HG03565 (cell line): ENCODE measurements around the gene ABCG8.
A peak's percentile ranks its signal among the peaks of the same experiment; 100 is the strongest.

Experiments used
- ATAC-seq: cut with Tn5 transposase; IDR thresholded peaks from one replicate; pipeline ENCODE4 v1.9.1; 2021; ENCODE audit warnings: mild to moderate bottlenecking, moderate library complexity; ENCODE audit not compliant: unreplicated experiment

The ABCG8 gene

GRCh38 chr2:43855292-43855691, 16.5 kb downstream of the ABCG8 start:
- ATAC-seq, result no peak

- no peak for ATAC-seq
Observed at GRCh38 chr2:43872151-43872550, 33.4 kb downstream of the ABCG8 start.

- no peak for ATAC-seq
Observed at GRCh38 chr2:43874776-43875451, 36.1 kb downstream of the ABCG8 start.

- ATAC-seq, result peak; percentile 53
Observed at GRCh38 chr2:43877782-43878464, 39.2 kb downstream of the ABCG8 start.

GRCh38 chr2:43879261-43879660, 40.5 kb downstream of the ABCG8 start:
- no peak for ATAC-seq

GRCh38 chr2:43880471-43880870, 41.7 kb downstream of the ABCG8 start:
- ATAC-seq, result no peak

GRCh38 chr2:43880952-43881351, 42.2 kb downstream of the ABCG8 start:
- ATAC-seq, result no peak

- ATAC-seq, result no peak
Observed at GRCh38 chr2:43882312-43882711, 43.5 kb downstream of the ABCG8 start.

GRCh38 chr2:43884689-43885088, 45.9 kb downstream of the ABCG8 start:
- ATAC-seq, result no peak

- ATAC-seq, result no peak
Observed at GRCh38 chr2:43885132-43885632, 46.4 kb downstream of the ABCG8 start.

- ATAC-seq, result no peak
Observed at GRCh38 chr2:43887176-43887575, 48.4 kb downstream of the ABCG8 start.

GRCh38 chr2:43889416-43889815, 50.6 kb downstream of the ABCG8 start:
- no peak for ATAC-seq

GRCh38 chr2:43890855-43891254, 52.1 kb downstream of the ABCG8 start:
- ATAC-seq, result no peak

GRCh38 chr2:43894743-43895142, 56.0 kb downstream of the ABCG8 start:
- no peak for ATAC-seq

- ATAC-seq, result no peak
Observed at GRCh38 chr2:43896906-43897305, 58.1 kb downstream of the ABCG8 start.

- no peak for ATAC-seq
Observed at GRCh38 chr2:43897492-43897891, 58.7 kb downstream of the ABCG8 start.

- no peak for ATAC-seq
Observed at GRCh38 chr2:43898134-43898837, 59.5 kb downstream of the ABCG8 start.

- ATAC-seq, result no peak
Observed at GRCh38 chr2:43898838-43899346, 60.1 kb downstream of the ABCG8 start.

- ATAC-seq, result no peak
Observed at GRCh38 chr2:43899589-43899988, 60.8 kb downstream of the ABCG8 start.

- ATAC-seq, result no peak
Observed at GRCh38 chr2:43905371-43905803, 66.6 kb downstream of the ABCG8 start.

GRCh38 chr2:43905871-43906270, 67.1 kb downstream of the ABCG8 start:
- ATAC-seq, result no peak
